Cardiac septum (tissue), 1 donor: ENCODE data around the gene SNRNP70. TPM values are rescaled to one million over a fixed set of nuclear protein-coding genes. Genes with fewer than 3 reads are reported as not detected.
A peak's percentile ranks its signal among the peaks of the same experiment; 100 is the strongest.

ENCODE experiments used
- DNase-seq: peaks from one replicate; pipeline ENCODE4 v3.0.0-alpha.2; 2020; ENCODE audit warnings: low spot score
- intact Hi-C: fragments of 100-400 bp; cut with DNase I; formaldehyde crosslinking; loops from one replicate; pipeline ENCODE4 v1.14.0; 2022
- total RNA-seq: library from RNA; stranded (reverse); fragmentation: NEBNext Ultra II Directional; extraction: Animal tissue kit (Norgen Biotek cat#: 25700); gene quantifications from one replicate; pipeline ENCODE4 v1.2.1, GENCODE V29; 2021
- donor health status: DM: no; HTN: no; CAD: no.

The SNRNP70 gene
- total RNA-seq, 1 donor from 2014 or later: 137 TPM

- DNase-seq: no peak
- intact Hi-C loops: no loop called here
These were observed 69.0 kb downstream of the SNRNP70 start for GRCh38 chr19:49154279-49154678.

GRCh38 chr19:49155005-49155819 is 70.0 kb downstream of the SNRNP70 start, which contains the start of gene HRC:
Gene HRC, minus strand, starts transcription at chr19:49155396. Its CDS starts 159 bp downstream, at chr19:49155237.
- intact Hi-C loops: loop anchor here (5.0 kb wide), 1 partner anchor 283 kb away; the partner anchor contains the start of gene PPP1R15A
- peak; percentile 88 for DNase-seq

- intact Hi-C loops: loop anchor here (5.0 kb wide), 1 partner anchor 284 kb away; the partner anchor contains the start of gene PPP1R15A
- peak; percentile 87 for DNase-seq
These were observed 70.6 kb downstream of the SNRNP70 start for GRCh38 chr19:49155820-49156346.

- intact Hi-C loops: loop anchor here (5.0 kb wide), 1 partner anchor 285 kb away; the partner anchor contains the start of gene PPP1R15A
- DNase-seq: peak; percentile 96
These were observed 72.4 kb downstream of the SNRNP70 start, which contains the start of gene TRPM4 for GRCh38 chr19:49157445-49158224. Gene TRPM4, plus strand, starts transcription at chr19:49157792. Its CDS starts 75 bp downstream, at chr19:49157867.

Other genes with a start within 250 kb of the SNRNP70 start
- gene HSD17B14, start 249.0 kb upstream of the SNRNP70 start, total RNA-seq: 1.9 TPM
- 106 TPM for gene PLEKHA4, start 216.8 kb upstream of the SNRNP70 start, total RNA-seq
- gene PPP1R15A, start 213.0 kb upstream of the SNRNP70 start, total RNA-seq: 87.0 TPM
- 0.67 TPM for gene TULP2, start 186.7 kb upstream of the SNRNP70 start, total RNA-seq
- gene NUCB1, start 185.1 kb upstream of the SNRNP70 start, total RNA-seq: 276 TPM
- gene DHDH, start 151.8 kb upstream of the SNRNP70 start, total RNA-seq: not detected
- gene BAX, start 130.6 kb upstream of the SNRNP70 start, total RNA-seq: 25.6 TPM
- gene FTL, start 120.1 kb upstream of the SNRNP70 start, total RNA-seq: 827 TPM
- 175 TPM for gene GYS1, start 92.1 kb upstream of the SNRNP70 start, total RNA-seq
- 39.2 TPM for gene RUVBL2, start 91.6 kb upstream of the SNRNP70 start, total RNA-seq
- not detected for gene LHB, start 68.4 kb upstream of the SNRNP70 start, total RNA-seq
- gene CGB3, start 61.1 kb upstream of the SNRNP70 start, total RNA-seq: not detected
- not detected for gene CGB2, start 53.6 kb upstream of the SNRNP70 start, total RNA-seq
- gene CGB1, start 48.6 kb upstream of the SNRNP70 start, total RNA-seq: not detected
- gene CGB5, start 41.6 kb upstream of the SNRNP70 start, total RNA-seq: not detected
- gene CGB8, start 36.3 kb upstream of the SNRNP70 start, total RNA-seq: not detected
- not detected for gene CGB7, start 27.7 kb upstream of the SNRNP70 start, total RNA-seq
- gene NTF4, start 20.6 kb upstream of the SNRNP70 start, total RNA-seq: not detected
- gene KCNA7, start 12.8 kb upstream of the SNRNP70 start, total RNA-seq: 0.27 TPM
- gene LIN7B, start 28.9 kb downstream of the SNRNP70 start, total RNA-seq: 24.7 TPM
- gene C19orf73, start 33.7 kb downstream of the SNRNP70 start, total RNA-seq: 1.0 TPM
- gene PPFIA3, start 34.1 kb downstream of the SNRNP70 start, total RNA-seq: 10.1 TPM
- 907 TPM for gene HRC, start 69.9 kb downstream of the SNRNP70 start, total RNA-seq
- 44.1 TPM for gene TRPM4, start 72.3 kb downstream of the SNRNP70 start, total RNA-seq
- gene SLC6A16, start 239.7 kb downstream of the SNRNP70 start, total RNA-seq: 0.67 TPM
- 4.8 TPM for gene CD37, start 250.0 kb downstream of the SNRNP70 start, total RNA-seq